MCF 10A (cell line): ENCODE results near the gene ALG2. TPM values are rescaled to one million over a fixed set of nuclear protein-coding genes. Genes with fewer than 3 reads are reported as not detected.

ENCODE experiments used
- BruUV-seq: library from RNA; stranded (reverse); fragments of 400-500 nt; replicated peaks from 2 replicates; lab custom pipeline; 2021; lab: Mats Ljungman, UMichigan
- CTCF ChIA-PET: fragments of 300-600 bp; sonication (Branson Sonifier 250); formaldehyde crosslinking; extraction: SDS; loops from one replicate; lab custom pipeline; 2021; ENCODE audit warnings: antibody characterized with exemption, inconsistent platforms; lab: Yijun Ruan, JAX
- POLR2A ChIA-PET: fragments of 300-600, 350-650 bp; sonication (Branson Sonifier 250); formaldehyde crosslinking; extraction: SDS; loops from one replicate; lab custom pipeline; 2020; ENCODE audit warnings: antibody characterized with exemption, inconsistent platforms; lab: Yijun Ruan, JAX
- DNase-seq: peaks from one replicate; pipeline ENCODE4 v3.0.0-alpha.2; 2018; ENCODE audit not compliant: unreplicated experiment
- H3K27ac Mint-ChIP-seq: one replicate; pipeline ENCODE4 v1.8.0; 2022; ENCODE audit warnings: mild to moderate bottlenecking, low read depth, mixed read lengths; ENCODE audit not compliant: unreplicated experiment
- H3K27me3 Mint-ChIP-seq: one replicate; pipeline ENCODE4 v1.8.0; 2022; ENCODE audit warnings: mixed read lengths; ENCODE audit not compliant: insufficient read depth, unreplicated experiment
- H3K36me3 Mint-ChIP-seq: one replicate; pipeline ENCODE4 v1.8.0; 2022; ENCODE audit warnings: mild to moderate bottlenecking, moderate library complexity, mixed read lengths; ENCODE audit not compliant: insufficient read depth, unreplicated experiment
- H3K4me1 Mint-ChIP-seq: one replicate; pipeline ENCODE4 v1.8.0; 2022; ENCODE audit warnings: mixed read lengths; ENCODE audit not compliant: insufficient read depth, unreplicated experiment
- H3K4me3 Mint-ChIP-seq: one replicate; pipeline ENCODE4 v1.8.0; 2022; ENCODE audit warnings: mild to moderate bottlenecking, moderate library complexity, mixed read lengths; ENCODE audit not compliant: unreplicated experiment
- H3K9me3 Mint-ChIP-seq: one replicate; pipeline ENCODE4 v1.8.0; 2022; ENCODE audit warnings: mixed read lengths; ENCODE audit not compliant: unreplicated experiment
- intact Hi-C: fragments of 100-400 bp; cut with micrococcal nuclease; formaldehyde crosslinking; loops from 2 replicates; pipeline ENCODE4 v1.14.1; 2022
- total RNA-seq: library from RNA; stranded (reverse); gene quantifications from 2 replicates; pipeline ENCODE4 v1.2.3, GENCODE V29; 2022
- TF ChIP-seq, protein P1 (sequence below): fragments of 200-600 bp; IDR thresholded peaks from one replicate; pipeline ENCODE4 v1.8.0; 2022; ENCODE audit warnings: antibody characterized with exemption, mild to moderate bottlenecking; ENCODE audit not compliant: unreplicated experiment

ALG2 gene
- total RNA-seq, 1 experiment from 2014 or later, result 54.7 TPM

DNA sequence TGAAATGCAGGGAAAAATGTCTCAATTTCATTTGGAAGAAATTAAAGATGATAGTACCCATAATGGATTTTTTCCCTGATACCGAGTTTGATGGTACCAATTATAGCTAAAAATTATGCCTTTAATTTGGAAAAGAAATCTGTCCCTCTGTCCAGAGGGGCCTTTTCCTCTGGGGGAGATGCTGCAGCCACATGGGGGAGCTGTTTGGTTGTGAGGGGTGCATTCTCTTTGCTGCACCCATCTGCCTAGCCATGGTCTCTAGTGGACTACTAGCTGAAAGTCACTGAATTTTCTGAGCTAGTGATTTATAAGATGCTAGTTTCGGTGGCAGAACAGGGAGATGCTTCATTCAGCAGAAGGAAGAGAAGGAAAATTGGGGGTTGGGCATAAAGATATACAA lies 10.0 kb upstream of the ALG2 start:
- intact Hi-C loops, result no loop called here
- H3K36me3 Mint-ChIP-seq, result peaks cover 58% of the 10 kb centered on the region
- DNase-seq, result peak; percentile 23
- BruUV-seq, result no TSS peak
- H3K9me3 Mint-ChIP-seq, result no peaks in the 10 kb centered on the region
- H3K4me3 Mint-ChIP-seq, result no peak overlapping the region
- no peak overlapping the region for H3K27ac Mint-ChIP-seq
- TF ChIP-seq, protein P1, sequence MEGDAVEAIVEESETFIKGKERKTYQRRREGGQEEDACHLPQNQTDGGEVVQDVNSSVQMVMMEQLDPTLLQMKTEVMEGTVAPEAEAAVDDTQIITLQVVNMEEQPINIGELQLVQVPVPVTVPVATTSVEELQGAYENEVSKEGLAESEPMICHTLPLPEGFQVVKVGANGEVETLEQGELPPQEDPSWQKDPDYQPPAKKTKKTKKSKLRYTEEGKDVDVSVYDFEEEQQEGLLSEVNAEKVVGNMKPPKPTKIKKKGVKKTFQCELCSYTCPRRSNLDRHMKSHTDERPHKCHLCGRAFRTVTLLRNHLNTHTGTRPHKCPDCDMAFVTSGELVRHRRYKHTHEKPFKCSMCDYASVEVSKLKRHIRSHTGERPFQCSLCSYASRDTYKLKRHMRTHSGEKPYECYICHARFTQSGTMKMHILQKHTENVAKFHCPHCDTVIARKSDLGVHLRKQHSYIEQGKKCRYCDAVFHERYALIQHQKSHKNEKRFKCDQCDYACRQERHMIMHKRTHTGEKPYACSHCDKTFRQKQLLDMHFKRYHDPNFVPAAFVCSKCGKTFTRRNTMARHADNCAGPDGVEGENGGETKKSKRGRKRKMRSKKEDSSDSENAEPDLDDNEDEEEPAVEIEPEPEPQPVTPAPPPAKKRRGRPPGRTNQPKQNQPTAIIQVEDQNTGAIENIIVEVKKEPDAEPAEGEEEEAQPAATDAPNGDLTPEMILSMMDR, result peak; percentile 37
- no peaks in the 10 kb centered on the region for H3K4me1 Mint-ChIP-seq
- H3K27me3 Mint-ChIP-seq, result no peaks in the 10 kb centered on the region
- CTCF ChIA-PET, result interaction anchor here (0.5 to 3.7 kb wide), 17 partner anchors 9 to 1364 kb away, joined by 3 to 22 read pairs (median 5); partner anchors contain the start of genes ALG2 and SEC61B
- POLR2A ChIA-PET, result interaction anchor here (0.6 to 3.3 kb wide), 2 partner anchors 10 to 588 kb away, joined by 3 to 31 read pairs; partner anchors contain the start of genes ALG2 and SEC61B

DNA sequence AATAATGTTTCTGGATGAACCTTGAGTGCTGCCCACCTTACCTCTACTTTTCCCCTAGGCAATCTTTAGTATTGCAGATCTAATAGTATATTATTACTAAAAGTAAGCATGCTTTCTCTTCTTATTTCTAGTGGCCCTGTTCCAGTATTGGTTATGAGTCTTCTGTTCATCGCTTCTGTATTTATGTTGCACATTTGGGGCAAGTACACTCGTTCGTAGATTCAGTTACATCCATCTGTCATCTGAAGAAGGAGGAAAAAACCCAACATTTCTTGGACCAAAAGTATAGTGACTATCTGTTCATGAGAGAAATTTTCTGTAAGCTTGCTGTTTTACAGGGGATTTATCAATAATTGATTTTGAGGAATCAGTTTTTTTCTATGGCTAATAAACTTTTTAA lies 8.5 kb upstream of the ALG2 start:
- Mint-ChIP-seq H3K27me3 (no peaks in the 10 kb centered on the region), H3K4me3 (no peak overlapping the region), H3K27ac (no peak overlapping the region), H3K4me1 (peaks cover 11% of the 10 kb centered on the region), H3K36me3 (peaks cover 68% of the 10 kb centered on the region), H3K9me3 (no peaks in the 10 kb centered on the region)
- no TSS peak for BruUV-seq
- TF ChIP-seq, protein P1, result no peak
- intact Hi-C loops, result no loop called here
- POLR2A ChIA-PET, result interaction anchor here (3.3 kb wide), 1 partner anchor 8 kb away, joined by 31 read pairs; the partner anchor contains the start of genes ALG2 and SEC61B
- no peak for DNase-seq
- CTCF ChIA-PET, result interaction anchor here (1.5 kb wide), 1 partner anchor 24 kb away, joined by 4 read pairs; no protein-coding TSS in a partner anchor

DNA sequence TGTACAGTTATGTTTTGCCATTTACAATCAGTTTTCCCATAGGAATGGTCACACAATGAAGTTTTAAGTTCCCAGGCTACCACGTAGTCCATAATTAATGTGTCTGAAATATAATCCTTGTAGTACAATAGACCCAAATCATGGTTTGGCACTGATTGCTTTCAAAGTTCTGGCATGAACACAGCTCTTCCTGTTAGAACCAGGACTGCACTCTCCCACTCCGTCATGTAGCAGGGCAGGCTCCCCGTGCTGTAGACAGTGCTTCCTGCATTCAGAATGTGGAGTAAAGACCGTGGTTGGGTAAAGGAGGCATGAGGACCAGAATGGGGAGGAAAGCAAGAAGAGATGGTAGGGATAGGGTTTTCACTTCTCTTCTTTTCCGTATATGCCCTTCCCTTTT lies 4.3 kb upstream of the ALG2 start:
- TF ChIP-seq, protein P1, result no peak
- no peak overlapping the region for H3K4me3 Mint-ChIP-seq
- no peaks in the 10 kb centered on the region for H3K27me3 Mint-ChIP-seq
- intact Hi-C loops, result no loop called here
- H3K36me3 Mint-ChIP-seq, result peaks cover 78% of the 10 kb centered on the region
- H3K9me3 Mint-ChIP-seq, result no peaks in the 10 kb centered on the region
- BruUV-seq, result no TSS peak
- H3K27ac Mint-ChIP-seq, result no peak overlapping the region
- peaks cover 29% of the 10 kb centered on the region for H3K4me1 Mint-ChIP-seq
- DNase-seq, result no peak
- CTCF ChIA-PET, result interaction anchor here (1.0 kb wide), 1 partner anchor 228 kb away, joined by 3 read pairs; no protein-coding TSS in a partner anchor
- POLR2A ChIA-PET, result no interaction called here

DNA sequence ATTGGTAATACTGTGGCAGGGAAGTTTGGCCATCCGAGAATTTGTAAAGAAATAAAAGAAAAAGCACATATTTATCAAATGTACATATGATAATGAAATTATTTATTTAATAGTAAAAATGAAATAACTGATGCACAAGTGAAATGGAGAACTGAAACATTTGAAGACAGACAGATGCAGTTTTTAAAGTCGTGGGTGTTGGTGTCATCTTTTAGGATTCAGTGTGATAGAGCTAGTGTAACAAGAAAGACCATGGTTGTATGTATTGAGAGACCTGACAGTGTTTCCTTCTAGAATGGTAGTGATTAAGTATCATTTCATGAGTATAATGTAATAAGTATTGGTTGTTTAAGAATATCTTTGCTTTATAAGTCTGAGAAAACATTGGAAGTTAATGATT lies 2.7 kb upstream of the ALG2 start:
- intact Hi-C loops, result no loop called here
- TF ChIP-seq, protein P1, result no peak
- Mint-ChIP-seq H3K4me3 (peak overlapping the region; percentile 98), H3K27ac (peak overlapping the region; percentile 100), H3K36me3 (peaks cover 67% of the 10 kb centered on the region), H3K9me3 (no peaks in the 10 kb centered on the region), H3K27me3 (no peaks in the 10 kb centered on the region), H3K4me1 (peaks cover 35% of the 10 kb centered on the region)
- BruUV-seq, result no TSS peak
- DNase-seq, result no peak
- CTCF ChIA-PET, result interaction anchor here (0.6 to 4.9 kb wide), 4 partner anchors 8 to 286 kb away, joined by 3 to 22 read pairs (median 4); no protein-coding TSS in a partner anchor
- POLR2A ChIA-PET, result no interaction called here
